ENCODE results near the gene DUSP14.
A peak's percentile ranks its signal among the peaks of the same experiment; 100 is the strongest.
"Not testable (repeated sequence)": the region's sequence is repeated elsewhere in the genome, so short reads cannot be mapped to it uniquely, and the experiment has no call there.

DUSP14 gene

GRCh38 chr17:37492167-37492566 lies 2.5 kb downstream of the DUSP14 start:
- peaks cover 3% of the 10 kb centered on the region for H3K27me3 Mint-ChIP-seq (ENCODE audit: low read depth)
- H3K4me1 Mint-ChIP-seq (ENCODE audit: low read depth), result peaks cover 33% of the 10 kb centered on the region
- peaks cover 2% of the 10 kb centered on the region for H3K36me3 Mint-ChIP-seq (ENCODE audit: low read depth)
- no peak overlapping the region for H3K27ac Mint-ChIP-seq
- DNase-seq (ENCODE audit: low spot score), result no peak
- H3K9me3 Mint-ChIP-seq, result no peaks in the 10 kb centered on the region
- no peak overlapping the region for H3K4me3 Mint-ChIP-seq

GRCh38 chr17:37493249-37494027 lies 3.7 kb downstream of the DUSP14 start:
- Mint-ChIP-seq H3K4me1 (ENCODE audit: low read depth) (peaks cover 26% of the 10 kb centered on the region), H3K27ac (no peak overlapping the region), H3K9me3 (no peaks in the 10 kb centered on the region), H3K36me3 (ENCODE audit: low read depth) (peaks cover 2% of the 10 kb centered on the region), H3K27me3 (ENCODE audit: low read depth) (peaks cover 3% of the 10 kb centered on the region), H3K4me3 (no peak overlapping the region)
- no peak for DNase-seq (ENCODE audit: low spot score)

GRCh38 chr17:37494401-37494831 lies 4.7 kb downstream of the DUSP14 start:
- Mint-ChIP-seq H3K27me3 (ENCODE audit: low read depth) (peaks cover 3% of the 10 kb centered on the region), H3K36me3 (ENCODE audit: low read depth) (peaks cover 2% of the 10 kb centered on the region), H3K4me3 (no peak overlapping the region), H3K9me3 (no peaks in the 10 kb centered on the region), H3K4me1 (ENCODE audit: low read depth) (peaks cover 18% of the 10 kb centered on the region), H3K27ac (no peak overlapping the region)
- DNase-seq (ENCODE audit: low spot score), result no peak

GRCh38 chr17:37494971-37495370 lies 5.3 kb downstream of the DUSP14 start:
- Mint-ChIP-seq H3K27ac (no peak overlapping the region), H3K4me3 (no peak overlapping the region), H3K27me3 (ENCODE audit: low read depth) (peaks cover 3% of the 10 kb centered on the region), H3K9me3 (no peaks in the 10 kb centered on the region), H3K4me1 (ENCODE audit: low read depth) (peaks cover 18% of the 10 kb centered on the region), H3K36me3 (ENCODE audit: low read depth) (peaks cover 2% of the 10 kb centered on the region)
- no peak for DNase-seq (ENCODE audit: low spot score)

GRCh38 chr17:37500378-37500777 lies 10.7 kb downstream of the DUSP14 start:
- no peaks in the 10 kb centered on the region for H3K4me1 Mint-ChIP-seq (ENCODE audit: low read depth)
- H3K27ac Mint-ChIP-seq, result no peak overlapping the region

GRCh38 chr17:37502009-37502936 lies 12.6 kb downstream of the DUSP14 start:
- H3K9me3 Mint-ChIP-seq, result no peaks in the 10 kb centered on the region
- H3K4me3 Mint-ChIP-seq, result no peak overlapping the region
- no peaks in the 10 kb centered on the region for H3K36me3 Mint-ChIP-seq (ENCODE audit: low read depth)
- no peak overlapping the region for H3K27ac Mint-ChIP-seq
- DNase-seq (ENCODE audit: low spot score), result no peak
- H3K4me1 Mint-ChIP-seq (ENCODE audit: low read depth), result peaks cover 6% of the 10 kb centered on the region
- no peaks in the 10 kb centered on the region for H3K27me3 Mint-ChIP-seq (ENCODE audit: low read depth)

More at GRCh38 chr17:37500378-37500777, 10.7 kb downstream of the DUSP14 start:
- no peaks in the 10 kb centered on the region for H3K27me3 Mint-ChIP-seq (ENCODE audit: low read depth)
- H3K9me3 Mint-ChIP-seq, result no peaks in the 10 kb centered on the region
- no peaks in the 10 kb centered on the region for H3K36me3 Mint-ChIP-seq (ENCODE audit: low read depth)
- DNase-seq (ENCODE audit: low spot score), result no peak
- H3K4me3 Mint-ChIP-seq, result no peak overlapping the region

- Mint-ChIP-seq H3K27ac (no peak overlapping the region), H3K4me1 (ENCODE audit: low read depth) (peaks cover 6% of the 10 kb centered on the region)
- DNase-seq (ENCODE audit: low spot score), result no peak
These were observed 13.5 kb downstream of the DUSP14 start for GRCh38 chr17:37503148-37503547.

GRCh38 chr17:37505333-37505732 lies 15.6 kb downstream of the DUSP14 start:
- peak overlapping the region; percentile 20 for H3K27ac Mint-ChIP-seq
- no peak overlapping the region for H3K4me3 Mint-ChIP-seq
- H3K4me1 Mint-ChIP-seq (ENCODE audit: low read depth), result peaks cover 6% of the 10 kb centered on the region
- H3K27me3 Mint-ChIP-seq (ENCODE audit: low read depth), result no peaks in the 10 kb centered on the region
- no peak for DNase-seq (ENCODE audit: low spot score)
- no peaks in the 10 kb centered on the region for H3K9me3 Mint-ChIP-seq
- H3K36me3 Mint-ChIP-seq (ENCODE audit: low read depth), result no peaks in the 10 kb centered on the region

More at GRCh38 chr17:37503148-37503547, 13.5 kb downstream of the DUSP14 start:
- Mint-ChIP-seq H3K4me3 (no peak overlapping the region), H3K27me3 (ENCODE audit: low read depth) (no peaks in the 10 kb centered on the region), H3K36me3 (ENCODE audit: low read depth) (no peaks in the 10 kb centered on the region), H3K9me3 (no peaks in the 10 kb centered on the region)

- Mint-ChIP-seq H3K4me1 (ENCODE audit: low read depth) (peaks cover 7% of the 10 kb centered on the region), H3K36me3 (ENCODE audit: low read depth) (no peaks in the 10 kb centered on the region), H3K27me3 (ENCODE audit: low read depth) (no peaks in the 10 kb centered on the region), H3K9me3 (no peaks in the 10 kb centered on the region), H3K4me3 (no peak overlapping the region), H3K27ac (no peak overlapping the region)
- no peak for DNase-seq (ENCODE audit: low spot score)
These were observed 17.0 kb downstream of the DUSP14 start for GRCh38 chr17:37506678-37507077.

GRCh38 chr17:37507111-37507510 lies 17.4 kb downstream of the DUSP14 start:
- H3K27me3 Mint-ChIP-seq (ENCODE audit: low read depth), result no peaks in the 10 kb centered on the region
- no peak overlapping the region for H3K27ac Mint-ChIP-seq
- peaks cover 7% of the 10 kb centered on the region for H3K4me1 Mint-ChIP-seq (ENCODE audit: low read depth)
- H3K4me3 Mint-ChIP-seq, result no peak overlapping the region
- H3K9me3 Mint-ChIP-seq, result no peaks in the 10 kb centered on the region
- no peaks in the 10 kb centered on the region for H3K36me3 Mint-ChIP-seq (ENCODE audit: low read depth)
- no peak for DNase-seq (ENCODE audit: low spot score)

- Mint-ChIP-seq H3K4me1 (ENCODE audit: low read depth) (peaks cover 7% of the 10 kb centered on the region), H3K4me3 (no peak overlapping the region), H3K36me3 (ENCODE audit: low read depth) (peaks cover 7% of the 10 kb centered on the region), H3K9me3 (no peaks in the 10 kb centered on the region), H3K27ac (no peak overlapping the region), H3K27me3 (ENCODE audit: low read depth) (no peaks in the 10 kb centered on the region)
- DNase-seq (ENCODE audit: low spot score), result no peak
These were observed 20.4 kb downstream of the DUSP14 start for GRCh38 chr17:37510056-37510455.

- H3K4me3 Mint-ChIP-seq; H3K27ac Mint-ChIP-seq; DNase-seq (ENCODE audit: low spot score); H3K4me1 Mint-ChIP-seq (ENCODE audit: low read depth); H3K27me3 Mint-ChIP-seq (ENCODE audit: low read depth); H3K9me3 Mint-ChIP-seq: not testable (repeated sequence)
- peaks cover 11% of the 10 kb centered on the region for H3K36me3 Mint-ChIP-seq (ENCODE audit: low read depth)
These were observed 22.0 kb downstream of the DUSP14 start for GRCh38 chr17:37511642-37512041.

GRCh38 chr17:37512442-37513068 lies 22.9 kb downstream of the DUSP14 start:
- DNase-seq (ENCODE audit: low spot score), result no peak
- Mint-ChIP-seq H3K27me3 (ENCODE audit: low read depth) (no peaks in the 10 kb centered on the region), H3K4me1 (ENCODE audit: low read depth) (peaks cover 2% of the 10 kb centered on the region), H3K4me3 (no peak overlapping the region), H3K36me3 (ENCODE audit: low read depth) (peaks cover 15% of the 10 kb centered on the region), H3K27ac (no peak overlapping the region), H3K9me3 (no peaks in the 10 kb centered on the region)

GRCh38 chr17:37513711-37514110 lies 24.0 kb downstream of the DUSP14 start:
- Mint-ChIP-seq H3K27me3 (ENCODE audit: low read depth) (no peaks in the 10 kb centered on the region), H3K9me3 (no peaks in the 10 kb centered on the region), H3K36me3 (ENCODE audit: low read depth) (peaks cover 26% of the 10 kb centered on the region), H3K27ac (no peak overlapping the region), H3K4me3 (no peak overlapping the region), H3K4me1 (ENCODE audit: low read depth) (peaks cover 2% of the 10 kb centered on the region)
- no peak for DNase-seq (ENCODE audit: low spot score)
